Measurements from ENCODE around the gene SENP8.

- TF ChIP-seq CTCF (conservative IDR thresholded peaks at IDR 0.05; ENCODE audit: low read length) (no peak), EZH2phosphoT487 (IDR thresholded peaks at IDR 0.05; ENCODE audit: borderline replicate concordance, low read depth, low read length) (no peak)
Measured at GRCh38 chr15:72167445-72167844, 49.2 kb downstream of the SENP8 start.
